Neural cell (in vitro differentiated cells): ENCODE data around the gene MIER1. TPM values are rescaled to one million over a fixed set of nuclear protein-coding genes. Genes with fewer than 3 reads are reported as not detected.
"Not testable (repeated sequence)": the region's sequence is repeated elsewhere in the genome, so short reads cannot be mapped to it uniquely, and the experiment has no call there.

Source experiments
- H2AFZ ChIP-seq: fragments of 200-600, 300-800 bp; sonication (generic), shearing (Covaris generic); 2 replicates; pipeline ENCODE4 v1.6.0; 2014; ENCODE audit warnings: low read depth, mild to moderate bottlenecking, antibody characterized with exemption, low read length, moderate library complexity
- H3F3A ChIP-seq: fragments of 200-600 bp; shearing (Covaris generic); 2 replicates; pipeline ENCODE4 v1.6.1; 2016; ENCODE audit warnings: mild to moderate bottlenecking, moderate library complexity, mixed read lengths, antibody characterized with exemption, low read length; ENCODE audit not compliant: insufficient read depth, poor library complexity, severe bottlenecking
- H3K27ac ChIP-seq: fragments of 200-600, 300-800 bp; sonication (generic), shearing (Covaris generic); 2 replicates; pipeline ENCODE4 v1.5.1; 2014; ENCODE audit warnings: mild to moderate bottlenecking, low read length, moderate library complexity
- H3K27me3 ChIP-seq: fragments of 300-800, 200-600 bp; sonication (generic), shearing (Covaris generic); 2 replicates; pipeline ENCODE4 v1.6.0; 2014; ENCODE audit warnings: mild to moderate bottlenecking, low read depth, low read length, moderate library complexity; ENCODE audit not compliant: insufficient read depth
- H3K36me3 ChIP-seq: fragments of 300-800, 200-600 bp; sonication (generic), shearing (Covaris generic); 2 replicates; pipeline ENCODE4 v1.5.1; 2014; ENCODE audit warnings: mild to moderate bottlenecking, antibody characterized with exemption, low read length, moderate library complexity; ENCODE audit not compliant: insufficient read depth
- H3K4me2 ChIP-seq: fragments of 300-800, 200-600 bp; sonication (generic), shearing (Covaris generic); 2 replicates; pipeline ENCODE4 v1.6.0; 2014; ENCODE audit warnings: mild to moderate bottlenecking, low read length
- H3K4me3 ChIP-seq: fragments of 300-800, 200-600 bp; sonication (generic), shearing (Covaris generic); 2 replicates; pipeline ENCODE4 v1.5.1; 2014; ENCODE audit warnings: mild to moderate bottlenecking, low read length, moderate library complexity
- H3K79me2 ChIP-seq: fragments of 200-600 bp; shearing (Covaris generic); replicated peaks from 2 replicates; pipeline ENCODE4 v1.6.0; 2014; ENCODE audit warnings: mild to moderate bottlenecking, low read length, moderate library complexity; ENCODE audit not compliant: insufficient read depth
- H3K9ac ChIP-seq: fragments of 300-800, 200-600 bp; sonication (generic), shearing (Covaris generic); 2 replicates; pipeline ENCODE4 v1.6.1; 2016; ENCODE audit warnings: mild to moderate bottlenecking, low read length, mixed read lengths
- H3K9me2 ChIP-seq: fragments of 200-600 bp; shearing (Covaris generic); 2 replicates; pipeline ENCODE4 v1.6.1; 2016; ENCODE audit warnings: mild to moderate bottlenecking, low read length, mixed read lengths; ENCODE audit not compliant: insufficient read depth
- H3K9me3 ChIP-seq: fragments of 200-600, 300-800 bp; sonication (generic), shearing (Covaris generic); 2 replicates; pipeline ENCODE4 v1.6.1; 2016; ENCODE audit warnings: mild to moderate bottlenecking, mixed run types, low read length, moderate library complexity, mixed read lengths
- H4K20me1 ChIP-seq: fragments of 200-600 bp; shearing (Covaris generic); 2 replicates; pipeline ENCODE4 v1.6.1; 2016; ENCODE audit warnings: mild to moderate bottlenecking, mixed run types; ENCODE audit not compliant: insufficient read depth
- CTCF ChIP-seq: fragments of 450-650 bp; IDR thresholded peaks from 2 replicates; pipeline ENCODE4 v1.5.1; 2014; ENCODE audit warnings: antibody characterized with exemption, mild to moderate bottlenecking, moderate library complexity; ENCODE audit not compliant: poor library complexity, severe bottlenecking
- EP300 ChIP-seq: fragments of 450-650 bp; conservative IDR thresholded peaks from 2 replicates; pipeline ENCODE4 v1.6.1; 2014; ENCODE audit warnings: antibody characterized with exemption, mild to moderate bottlenecking, moderate library complexity; ENCODE audit not compliant: poor library complexity, severe bottlenecking
- EZH2 ChIP-seq: fragments of 200-600, 300-800 bp; shearing (Covaris generic), sonication (generic); IDR thresholded peaks from 2 replicates; pipeline ENCODE4 v1.6.1; 2014; ENCODE audit warnings: antibody characterized with exemption, low read length, borderline replicate concordance, mild to moderate bottlenecking; ENCODE audit not compliant: insufficient read depth, poor library complexity, severe bottlenecking
- MXI1 ChIP-seq: fragments of 450-650 bp; conservative IDR thresholded peaks from 2 replicates; pipeline ENCODE4 v1.6.1; 2014; ENCODE audit warnings: antibody characterized with exemption, mild to moderate bottlenecking; ENCODE audit not compliant: poor library complexity, severe bottlenecking
- POLR2AphosphoS5 ChIP-seq: IDR thresholded peaks from 2 replicates; pipeline ENCODE4 v1.6.1; 2012
- RAD21 ChIP-seq: fragments of 450-650 bp; conservative IDR thresholded peaks from 2 replicates; pipeline ENCODE4 v1.6.1; 2014; ENCODE audit warnings: antibody characterized with exemption, mild to moderate bottlenecking, moderate library complexity
- REST ChIP-seq: IDR thresholded peaks from 2 replicates; pipeline ENCODE4 v1.6.1; 2012; ENCODE audit warnings: borderline replicate concordance
- SMC3 ChIP-seq: fragments of 450-650 bp; conservative IDR thresholded peaks from 2 replicates; pipeline ENCODE4 v1.6.1; 2014; ENCODE audit warnings: antibody characterized with exemption, mild to moderate bottlenecking, moderate library complexity; ENCODE audit not compliant: poor library complexity
- TAF1 ChIP-seq: IDR thresholded peaks from 2 replicates; pipeline ENCODE4 v1.6.1; 2012; ENCODE audit warnings: low read depth
- polyA plus RNA-seq: library from polyadenylated mRNA; depleted of rRNA; stranded (reverse); fragments of >200 nt; gene quantifications from 2 replicates; pipeline ENCODE4 v1.2.3, GENCODE V29; 2014

MIER1 gene
- polyA plus RNA-seq, 1 donor from 2014 or later, result 16.1 TPM

DNA sequence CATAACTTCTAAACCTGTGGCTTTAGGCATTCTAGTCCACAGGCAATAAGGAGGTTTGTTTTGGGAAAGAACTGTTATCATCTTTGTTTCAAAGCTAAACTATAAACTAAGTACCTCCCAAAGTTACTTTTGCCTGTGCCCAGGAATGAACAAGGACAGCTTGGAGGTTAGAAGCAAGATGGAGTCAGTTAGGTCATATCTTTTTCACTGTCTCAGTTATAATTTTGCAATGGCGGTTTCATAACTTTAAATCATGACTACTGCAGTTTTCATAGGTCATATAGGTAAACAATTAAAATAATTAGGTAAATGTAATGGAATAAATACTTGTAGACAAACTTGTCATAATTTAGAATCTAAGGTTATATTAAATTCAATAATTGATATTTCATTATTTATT is 9.6 kb upstream of the MIER1 start:
- H3K36me3 ChIP-seq, H3K4me2 ChIP-seq, H3K4me3 ChIP-seq, H3K79me2 ChIP-seq, H4K20me1 ChIP-seq, H3K9me3 ChIP-seq, H3K9me2 ChIP-seq, H3K27me3 ChIP-seq, H3F3A ChIP-seq, H2AFZ ChIP-seq, H3K27ac ChIP-seq, H3K9ac ChIP-seq: not testable (repeated sequence)

- H3K36me3 ChIP-seq, result no peaks in the 10 kb centered on the region
- TF ChIP-seq CTCF (no peak), SMC3 (no peak), EZH2 (no peak), REST (no peak), EP300 (no peak), RAD21 (no peak), POLR2AphosphoS5 (no peak), MXI1 (no peak), TAF1 (no peak)
- H3F3A ChIP-seq, result no peaks in the 10 kb centered on the region
- no peak overlapping the region for H3K4me3 ChIP-seq
- H3K27me3 ChIP-seq, result no peaks in the 10 kb centered on the region
- no peaks in the 10 kb centered on the region for H4K20me1 ChIP-seq
- no peak overlapping the region for H2AFZ ChIP-seq
- no peak overlapping the region for H3K9ac ChIP-seq
- no peaks in the 10 kb centered on the region for H3K9me2 ChIP-seq
- H3K4me2 ChIP-seq, result no peak overlapping the region
- H3K27ac ChIP-seq, result no peak overlapping the region
- H3K79me2 ChIP-seq, result no peaks in the 10 kb centered on the region
- H3K9me3 ChIP-seq, result no peaks in the 10 kb centered on the region
Observed at GRCh38 chr1:66916320-66916719, 8.5 kb upstream of the MIER1 start.

DNA sequence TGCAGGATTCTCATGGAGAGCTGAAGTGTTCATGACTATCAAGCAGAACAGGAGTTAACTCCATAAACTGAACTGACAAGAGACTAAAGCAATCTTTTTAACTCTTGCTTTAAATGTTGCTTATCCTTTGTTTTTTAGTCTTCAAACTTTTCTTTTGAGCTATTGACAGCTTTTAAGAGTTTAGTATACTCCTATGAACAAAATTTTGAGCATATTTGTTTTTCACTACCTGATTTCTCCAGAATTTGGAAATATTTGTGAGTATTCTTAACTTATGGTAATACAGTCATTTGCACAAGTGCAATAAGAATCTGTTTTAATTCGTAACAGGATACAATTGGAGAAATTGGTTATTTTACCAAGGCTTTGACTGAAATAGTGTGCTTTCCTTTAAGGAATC is 7.3 kb upstream of the MIER1 start:
- Histone ChIP-seq H2AFZ (no peak overlapping the region), H3K9me2 (no peaks in the 10 kb centered on the region), H3K79me2 (peaks cover under 1% of the 10 kb centered on the region), H3K36me3 (no peaks in the 10 kb centered on the region), H3F3A (no peaks in the 10 kb centered on the region), H3K9ac (no peak overlapping the region), H3K4me2 (no peak overlapping the region), H3K27me3 (no peaks in the 10 kb centered on the region), H3K27ac (no peak overlapping the region), H4K20me1 (no peaks in the 10 kb centered on the region), H3K9me3 (no peaks in the 10 kb centered on the region), H3K4me3 (no peak overlapping the region)
- TF ChIP-seq CTCF, result no peak
- no peak for TF ChIP-seq EP300
- TF ChIP-seq SMC3, result no peak
- no peak for TF ChIP-seq TAF1
- TF ChIP-seq REST, result no peak
- no peak for TF ChIP-seq EZH2
- TF ChIP-seq RAD21, result no peak
